Measurements from ENCODE around the gene CCDC87. TPM values are rescaled to one million over a fixed set of nuclear protein-coding genes. Genes with fewer than 3 reads are reported as not detected.
"Not testable (repeated sequence)": the region's sequence is repeated elsewhere in the genome, so short reads cannot be mapped to it uniquely, and the experiment has no call there.

Gene CCDC87
- total RNA-seq, 6 experiments from 2014 or later, result 0.19 to 0.66 (median 0.37) TPM

DNA sequence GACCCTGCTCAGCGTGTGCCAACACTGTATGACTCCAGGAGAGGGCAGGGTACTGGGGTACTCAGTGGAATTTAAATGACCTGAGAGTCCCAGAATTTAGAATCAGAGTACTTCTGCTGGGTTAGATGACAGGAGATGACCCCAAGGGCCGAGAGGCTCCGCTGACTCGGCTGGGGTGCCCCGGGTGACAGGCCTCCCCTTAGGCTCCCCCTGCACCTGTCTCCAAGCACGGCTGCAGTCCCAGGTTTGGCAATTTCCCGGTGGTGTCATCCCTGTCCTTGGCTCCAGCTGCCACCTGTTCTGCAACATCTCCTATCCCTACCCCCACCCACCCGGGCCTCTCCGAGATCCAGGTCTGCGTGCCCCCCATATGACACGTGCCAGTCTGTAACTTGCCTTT lies 44.8 kb downstream of the CCDC87 start:
- Mint-ChIP-seq H3K36me3 (ENCODE audit: low read depth) (no peaks in the 10 kb centered on the region), H3K9me3 (no peaks in the 10 kb centered on the region), H3K27me3 (ENCODE audit: insufficient read depth) (peaks cover 17% of the 10 kb centered on the region), H3K27ac (no peak overlapping the region), H3K4me3 (no peak overlapping the region), H3K4me1 (ENCODE audit: low read depth) (peaks cover 18% of the 10 kb centered on the region)
- TF ChIP-seq, protein P1, sequence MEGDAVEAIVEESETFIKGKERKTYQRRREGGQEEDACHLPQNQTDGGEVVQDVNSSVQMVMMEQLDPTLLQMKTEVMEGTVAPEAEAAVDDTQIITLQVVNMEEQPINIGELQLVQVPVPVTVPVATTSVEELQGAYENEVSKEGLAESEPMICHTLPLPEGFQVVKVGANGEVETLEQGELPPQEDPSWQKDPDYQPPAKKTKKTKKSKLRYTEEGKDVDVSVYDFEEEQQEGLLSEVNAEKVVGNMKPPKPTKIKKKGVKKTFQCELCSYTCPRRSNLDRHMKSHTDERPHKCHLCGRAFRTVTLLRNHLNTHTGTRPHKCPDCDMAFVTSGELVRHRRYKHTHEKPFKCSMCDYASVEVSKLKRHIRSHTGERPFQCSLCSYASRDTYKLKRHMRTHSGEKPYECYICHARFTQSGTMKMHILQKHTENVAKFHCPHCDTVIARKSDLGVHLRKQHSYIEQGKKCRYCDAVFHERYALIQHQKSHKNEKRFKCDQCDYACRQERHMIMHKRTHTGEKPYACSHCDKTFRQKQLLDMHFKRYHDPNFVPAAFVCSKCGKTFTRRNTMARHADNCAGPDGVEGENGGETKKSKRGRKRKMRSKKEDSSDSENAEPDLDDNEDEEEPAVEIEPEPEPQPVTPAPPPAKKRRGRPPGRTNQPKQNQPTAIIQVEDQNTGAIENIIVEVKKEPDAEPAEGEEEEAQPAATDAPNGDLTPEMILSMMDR (IDR thresholded peaks at IDR 0.05), result no peak
- no peak for DNase-seq

DNA sequence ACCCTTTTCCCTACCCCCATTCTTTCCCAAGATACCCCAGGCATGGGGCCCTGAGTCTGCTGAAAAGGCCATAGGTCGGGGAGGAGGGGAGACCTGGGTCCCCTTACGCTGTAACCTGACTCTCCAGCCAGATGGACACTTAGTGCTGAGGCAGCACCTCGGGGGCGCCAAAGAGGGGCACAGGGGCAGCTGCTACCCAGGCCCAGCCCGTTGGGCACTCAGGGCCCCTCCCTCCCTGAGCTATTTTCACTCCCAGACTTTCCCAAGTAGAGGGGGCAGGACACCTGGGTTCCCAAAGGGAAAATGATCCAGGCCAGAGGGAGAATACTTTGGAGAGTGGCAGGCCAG lies 45.2 kb downstream of the CCDC87 start:
- Mint-ChIP-seq H3K36me3 (ENCODE audit: low read depth) (peaks cover under 1% of the 10 kb centered on the region), H3K4me1 (ENCODE audit: low read depth) (peaks cover 22% of the 10 kb centered on the region), H3K27ac (no peak overlapping the region), H3K27me3 (ENCODE audit: insufficient read depth) (peaks cover 17% of the 10 kb centered on the region), H3K9me3 (no peaks in the 10 kb centered on the region), H3K4me3 (no peak overlapping the region)
- TF ChIP-seq, protein P1 (IDR thresholded peaks at IDR 0.05), result no peak
- no peak for DNase-seq

DNA sequence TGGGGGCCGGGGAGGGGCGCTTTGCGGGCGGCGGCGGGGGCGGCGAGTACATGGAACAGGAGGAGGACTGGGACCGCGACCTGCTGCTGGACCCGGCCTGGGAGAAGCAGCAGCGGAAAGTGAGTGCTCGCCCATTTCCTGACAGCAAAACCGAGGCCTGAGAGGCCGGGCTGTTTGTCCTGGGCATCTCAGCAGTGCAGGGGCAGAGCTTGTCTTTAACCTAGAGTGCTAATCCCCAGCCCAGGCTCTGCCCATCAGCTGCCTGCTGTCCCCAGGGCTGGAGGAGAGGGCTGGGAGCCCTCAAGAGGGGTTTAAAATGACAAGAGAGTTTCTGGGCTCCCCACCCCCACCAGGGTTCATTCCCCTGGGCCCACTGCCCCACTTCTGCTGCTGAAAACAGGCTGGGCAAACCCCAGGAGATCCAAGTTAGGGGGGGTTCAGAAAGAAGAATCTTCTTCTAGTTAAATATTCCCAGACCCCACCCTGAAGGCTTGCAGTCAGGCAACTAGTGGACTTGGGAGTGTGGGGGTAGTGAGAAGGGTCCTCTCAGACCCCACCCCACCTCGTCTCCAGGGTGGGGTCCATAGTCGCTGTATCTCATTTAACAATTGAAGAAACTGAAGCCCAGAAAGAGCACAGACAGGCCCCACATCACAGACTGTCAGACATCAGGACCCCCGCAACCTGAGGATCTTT lies 45.7 kb downstream of the CCDC87 start:
- Mint-ChIP-seq H3K4me1 (ENCODE audit: low read depth) (peaks cover 27% of the 10 kb centered on the region), H3K36me3 (ENCODE audit: low read depth) (peaks cover 6% of the 10 kb centered on the region), H3K4me3 (peak overlapping the region; percentile 78; the same call in 1 of the 2 replicates), H3K27ac (no peak overlapping the region), H3K27me3 (ENCODE audit: insufficient read depth) (peaks cover 19% of the 10 kb centered on the region), H3K9me3 (no peaks in the 10 kb centered on the region)
- TF ChIP-seq, protein P1 (IDR thresholded peaks at IDR 0.05), result no peak
- DNase-seq, result no peak

DNA sequence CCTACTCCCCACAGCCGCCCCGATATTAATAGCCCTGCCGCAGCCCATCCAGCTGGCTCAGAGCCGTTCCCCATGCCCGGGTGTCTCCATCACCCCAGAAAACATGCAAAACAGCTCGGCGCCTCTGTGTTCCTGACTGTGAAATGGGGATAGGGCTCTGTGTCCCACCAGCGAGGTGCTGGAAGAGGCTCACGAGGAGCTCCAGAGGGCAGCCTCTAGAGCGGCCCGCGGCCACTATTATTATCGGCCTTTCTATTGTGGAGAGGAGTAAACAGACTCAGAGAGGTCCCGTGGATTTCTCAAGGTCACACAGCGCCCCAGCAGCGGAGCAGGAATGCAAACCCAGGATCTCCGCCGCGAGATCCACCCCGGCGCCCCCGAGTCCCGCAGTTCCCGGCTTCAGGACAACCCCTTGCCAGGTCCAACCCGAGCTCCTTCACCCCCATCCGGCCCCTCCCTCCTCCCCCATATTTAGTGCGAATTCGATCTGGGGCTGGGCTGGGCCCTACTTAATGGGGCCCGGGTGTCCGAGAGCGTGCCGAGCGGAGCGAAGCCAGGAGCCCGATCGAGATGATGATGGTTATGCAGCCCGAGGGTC lies 46.4 kb downstream of the CCDC87 start, which contains the start of gene ACTN3:
Gene ACTN3, plus strand, starts transcription at position 536 of the 598 bp plus-strand sequence. Its CDS starts 35 bp downstream, at position 571.
- DNase-seq, result no peak
- Mint-ChIP-seq H3K9me3 (no peaks in the 10 kb centered on the region), H3K4me1 (ENCODE audit: low read depth) (peaks cover 34% of the 10 kb centered on the region), H3K4me3 (peak within 1 kb of the TSS; percentile 78), H3K27me3 (ENCODE audit: insufficient read depth) (peaks cover 20% of the 10 kb centered on the region), H3K36me3 (ENCODE audit: low read depth) (peaks cover 7% of the 10 kb centered on the region), H3K27ac (peak within 1 kb of the TSS; percentile 41; the same call in 1 of the 2 replicates)
- TF ChIP-seq, protein P1 (IDR thresholded peaks at IDR 0.05), result no peak

DNA sequence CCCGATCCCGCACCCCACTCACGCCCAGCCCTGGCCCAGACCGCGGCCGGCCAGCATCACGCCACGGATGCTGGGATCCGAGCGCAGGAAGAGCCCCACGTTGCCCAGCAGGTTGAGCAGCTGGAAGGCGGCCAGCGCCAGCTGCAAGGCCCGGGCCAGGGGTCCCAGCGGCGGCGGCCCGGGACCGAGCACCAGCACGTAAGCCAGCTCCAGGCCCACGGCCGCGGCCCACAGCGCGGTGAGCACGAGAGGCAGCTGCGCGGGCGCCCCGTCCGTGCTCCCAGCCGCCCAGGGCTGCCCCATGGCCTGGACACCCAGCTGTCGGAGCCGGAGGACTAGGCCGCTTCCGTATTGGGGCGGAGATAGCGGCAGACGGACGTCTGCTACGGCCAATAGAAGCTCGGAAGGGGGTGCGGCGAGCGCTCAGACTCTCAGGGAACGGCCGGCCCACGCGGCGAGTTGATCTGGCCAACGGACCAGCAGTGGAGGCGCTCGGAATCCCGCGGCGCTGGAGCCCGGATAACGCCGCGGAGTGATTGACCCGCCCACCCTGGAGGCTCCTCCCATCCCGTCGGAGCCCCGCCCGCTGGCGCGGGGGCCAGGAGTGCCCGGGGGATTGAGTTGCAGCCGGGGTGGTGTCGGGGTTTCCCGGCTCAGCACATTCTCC lies 47.0 kb downstream of the CCDC87 start, which contains the start of gene ZDHHC24:
Gene ZDHHC24, minus strand, starts transcription at position 348 of the 667 bp plus-strand sequence. Its CDS starts 45 bp downstream, at position 303.
- Mint-ChIP-seq H3K36me3 (ENCODE audit: low read depth) (peaks cover 7% of the 10 kb centered on the region), H3K27me3 (ENCODE audit: insufficient read depth) (peaks cover 16% of the 10 kb centered on the region), H3K27ac (peak within 1 kb of the TSS; percentile 70), H3K4me1 (ENCODE audit: low read depth) (peaks cover 36% of the 10 kb centered on the region), H3K4me3 (peak within 1 kb of the TSS; percentile 88), H3K9me3 (no peaks in the 10 kb centered on the region)
- DNase-seq, result peak; percentile 97
- TF ChIP-seq, protein P1 (IDR thresholded peaks at IDR 0.05), result no peak

DNA sequence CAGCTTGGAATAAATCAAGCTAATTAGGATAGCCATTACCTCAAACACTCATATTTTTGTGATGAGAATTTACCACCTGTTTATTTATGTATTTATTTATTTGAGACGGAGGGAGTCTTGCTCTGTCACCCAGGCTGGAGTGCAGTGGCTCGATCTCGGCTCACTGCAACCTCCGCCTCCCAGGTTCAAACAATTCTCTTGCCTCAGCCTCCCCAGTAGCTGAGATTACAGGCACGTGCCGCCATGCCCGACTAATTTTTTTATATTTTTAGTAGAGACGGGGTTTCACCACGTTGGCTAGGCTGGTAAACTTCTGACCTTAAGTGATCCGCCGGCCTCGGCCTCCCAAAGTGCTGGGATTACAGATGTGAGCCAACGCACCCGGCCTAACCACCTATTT lies 47.9 kb downstream of the CCDC87 start:
- not testable (repeated sequence) for H3K9me3 Mint-ChIP-seq; DNase-seq; H3K36me3 Mint-ChIP-seq (ENCODE audit: low read depth)
- Mint-ChIP-seq H3K27me3 (ENCODE audit: insufficient read depth) (peaks cover 14% of the 10 kb centered on the region), H3K4me1 (ENCODE audit: low read depth) (peaks cover 36% of the 10 kb centered on the region), H3K27ac (peak overlapping the region; percentile 70), H3K4me3 (peak overlapping the region; percentile 88)
